Large intestine (tissue), 12 donors: ENCODE measurements around the gene CARD9. TPM values are rescaled to one million over a fixed set of nuclear protein-coding genes. Genes with fewer than 3 reads are reported as not detected.
A peak's percentile ranks its signal among the peaks of the same experiment; 100 is the strongest.

ENCODE experiments used
- DNase-seq, 2 donors: peaks; one replicate each; pipeline versions ENCODE4 v3.0.0 to v3.0.0-alpha.2; 2013
- H3K27ac ChIP-seq: one replicate; pipeline ENCODE4 v1.5.1; 2013; ENCODE audit warnings: low read length
- H3K27me3 ChIP-seq: 2 replicates; pipeline ENCODE4 v1.6.1; 2013; ENCODE audit warnings: low read length; ENCODE audit not compliant: control insufficient read depth, insufficient read depth
- H3K36me3 ChIP-seq: 2 replicates; pipeline ENCODE4 v1.6.1; 2013; ENCODE audit warnings: low read length; ENCODE audit not compliant: control insufficient read depth, insufficient read depth
- H3K4me1 ChIP-seq: one replicate; pipeline ENCODE4 v1.6.1; 2013; ENCODE audit warnings: low read length; ENCODE audit not compliant: control insufficient read depth, insufficient read depth
- H3K4me3 ChIP-seq: one replicate; pipeline ENCODE4 v1.5.1; 2013; ENCODE audit warnings: low read length
- H3K9me3 ChIP-seq: one replicate; pipeline ENCODE4 v1.6.1; 2013; ENCODE audit warnings: mild to moderate bottlenecking, low read depth, low read length, moderate library complexity; ENCODE audit not compliant: control insufficient read depth
- whole genome bisulfite sequencing: methylation state at CpG from one replicate; pipeline ENCODE4 v1.1.5; 2013; ENCODE audit warnings: low lambda C conversion rate; ENCODE audit not compliant: insufficient coverage; 5-methylcytosine and 5-hydroxymethylcytosine counted together
- long read RNA-seq, 11 donors: transcript quantifications; one replicate each; lab custom pipeline, GENCODE V29; 2026
- polyA plus RNA-seq: library from polyadenylated mRNA; unstranded; fragments of 120-200 nt; gene quantifications from one replicate; pipeline ENCODE4 v1.2.1, GENCODE V29; 2013

CARD9 gene
- 2.4 TPM for polyA plus RNA-seq
- long read RNA-seq, donor 1 = 0 reads
- long read RNA-seq, donor 2, partial matches to known transcripts = 0 of 1 reads
- long read RNA-seq, donor 2, other reads (novel, unspliced or antisense) = 0 of 1 reads
- long read RNA-seq, donor 3 = 0 reads
- long read RNA-seq, donor 4 = 0 reads
- long read RNA-seq, donor 5, partial matches to known transcripts = 0 of 2 reads
- long read RNA-seq, donor 5, other reads (novel, unspliced or antisense) = 0 of 2 reads
- long read RNA-seq, donor 6, partial matches to known transcripts = 0 of 1 reads
- long read RNA-seq, donor 6, other reads (novel, unspliced or antisense) = 0 of 1 reads
- long read RNA-seq, donor 7 = 0 reads
- long read RNA-seq, donor 8 = 0 reads
- long read RNA-seq, donor 9, partial matches to known transcripts = 0 of 1 reads
- long read RNA-seq, donor 9, other reads (novel, unspliced or antisense) = 0 of 1 reads
- long read RNA-seq, donor 10 = 0 reads
- long read RNA-seq, donor 11 = 0 reads

GRCh38 chr9:136373300-136374182, at the start of gene CARD9:
Gene CARD9 (minus strand): TSS chr9:136373669. CDS start chr9:136372078, 1,591 bp downstream.
- H3K4me3 ChIP-seq = peak within 1 kb of the TSS; percentile 10
- WGBS = 100% methylated on average over 1 of the region's 27 CpGs

GRCh38 chr9:136422876-136423275, 49.4 kb upstream of the CARD9 start:
- H3K4me1 ChIP-seq = no peaks in the 10 kb centered on the region
- no peaks in the 10 kb centered on the region for H3K9me3 ChIP-seq
- H3K4me3 ChIP-seq = no peak overlapping the region
- H3K36me3 ChIP-seq = peaks cover 72% of the 10 kb centered on the region
- WGBS = no CpG with 5 or more reads among the region's 26 CpGs
- DNase-seq = no peak
- no peaks in the 10 kb centered on the region for H3K27me3 ChIP-seq
- no peak overlapping the region for H3K27ac ChIP-seq

More at GRCh38 chr9:136373300-136374182, at the start of gene CARD9:
- peaks cover 18% of the 10 kb centered on the region for H3K36me3 ChIP-seq
- no peaks in the 10 kb centered on the region for H3K9me3 ChIP-seq
- peaks cover 25% of the 10 kb centered on the region for H3K4me1 ChIP-seq
- no peaks in the 10 kb centered on the region for H3K27me3 ChIP-seq
- no peak within 1 kb of the TSS for H3K27ac ChIP-seq
- no peak for DNase-seq

GRCh38 chr9:136421791-136422190, 48.3 kb upstream of the CARD9 start:
- no peaks in the 10 kb centered on the region for H3K27me3 ChIP-seq
- H3K36me3 ChIP-seq = peaks cover 73% of the 10 kb centered on the region
- no CpG with 5 or more reads among the region's 21 CpGs for WGBS
- H3K4me3 ChIP-seq = no peak overlapping the region
- no peaks in the 10 kb centered on the region for H3K4me1 ChIP-seq
- H3K27ac ChIP-seq = no peak overlapping the region
- DNase-seq = no peak
- no peaks in the 10 kb centered on the region for H3K9me3 ChIP-seq

- no peaks in the 10 kb centered on the region for H3K4me1 ChIP-seq
- H3K36me3 ChIP-seq = peaks cover 87% of the 10 kb centered on the region
- no CpG with 5 or more reads among the region's 12 CpGs for WGBS
Observed at GRCh38 chr9:136419092-136419420, 45.6 kb upstream of the CARD9 start.

GRCh38 chr9:136418182-136419091, 45.0 kb upstream of the CARD9 start:
- Histone ChIP-seq H3K9me3 (no peaks in the 10 kb centered on the region), H3K27me3 (no peaks in the 10 kb centered on the region), H3K4me3 (no peak overlapping the region), H3K27ac (no peak overlapping the region), H3K36me3 (peaks cover 88% of the 10 kb centered on the region), H3K4me1 (no peaks in the 10 kb centered on the region)
- 100% methylated on average over 6 of the region's 48 CpGs for WGBS
- no peak for DNase-seq

More at GRCh38 chr9:136419092-136419420, 45.6 kb upstream of the CARD9 start:
- Histone ChIP-seq H3K27ac (no peak overlapping the region), H3K9me3 (no peaks in the 10 kb centered on the region), H3K4me3 (no peak overlapping the region), H3K27me3 (no peaks in the 10 kb centered on the region)
- no peak for DNase-seq

GRCh38 chr9:136416914-136417313, 43.4 kb upstream of the CARD9 start:
- H3K27me3 ChIP-seq = no peaks in the 10 kb centered on the region
- H3K4me3 ChIP-seq = no peak overlapping the region
- DNase-seq = no peak
- no peak overlapping the region for H3K27ac ChIP-seq
- no peaks in the 10 kb centered on the region for H3K9me3 ChIP-seq
- no CpG with 5 or more reads among the region's 19 CpGs for WGBS
- H3K4me1 ChIP-seq = peaks cover under 1% of the 10 kb centered on the region
- peaks cover 81% of the 10 kb centered on the region for H3K36me3 ChIP-seq

GRCh38 chr9:136416427-136416826, 43.0 kb upstream of the CARD9 start:
- no peak for DNase-seq
- peaks cover 76% of the 10 kb centered on the region for H3K36me3 ChIP-seq
- no peaks in the 10 kb centered on the region for H3K27me3 ChIP-seq
- H3K27ac ChIP-seq = no peak overlapping the region
- no peaks in the 10 kb centered on the region for H3K9me3 ChIP-seq
- 88% methylated on average over 1 of the region's 8 CpGs for WGBS
- H3K4me3 ChIP-seq = no peak overlapping the region
- peaks cover 6% of the 10 kb centered on the region for H3K4me1 ChIP-seq

GRCh38 chr9:136412962-136413361, 39.5 kb upstream of the CARD9 start:
- no peak for DNase-seq
- Histone ChIP-seq H3K9me3 (no peaks in the 10 kb centered on the region), H3K27me3 (no peaks in the 10 kb centered on the region), H3K36me3 (peaks cover 50% of the 10 kb centered on the region), H3K4me3 (no peak overlapping the region), H3K4me1 (peaks cover 18% of the 10 kb centered on the region), H3K27ac (no peak overlapping the region)
- WGBS = no CpG with 5 or more reads among the region's 9 CpGs

- peaks cover 47% of the 10 kb centered on the region for H3K36me3 ChIP-seq
- DNase-seq = no peak
- WGBS = no CpG with 5 or more reads among the region's 4 CpGs
- no peaks in the 10 kb centered on the region for H3K9me3 ChIP-seq
- H3K4me1 ChIP-seq = peaks cover 18% of the 10 kb centered on the region
- no peaks in the 10 kb centered on the region for H3K27me3 ChIP-seq
- H3K27ac ChIP-seq = no peak overlapping the region
- peak overlapping the region; percentile 96 for H3K4me3 ChIP-seq
Observed at GRCh38 chr9:136411378-136411777, 37.9 kb upstream of the CARD9 start.
